NB4 (cell line): Measurements from ENCODE around the gene DDHD1.

Experiments
- DNase-seq: peaks from one replicate; pipeline ENCODE4 v3.0.0; 2010; ENCODE audit warnings: low read depth
- H3K4me3 ChIP-seq: one replicate; pipeline ENCODE4 v1.5.1; 2011; ENCODE audit warnings: mild to moderate bottlenecking, low read depth, low read length, moderate library complexity
- MYC ChIP-seq: IDR thresholded peaks from 2 replicates; pipeline ENCODE4 v1.6.1; 2011; ENCODE audit warnings: low read depth, low read length
- POLR2A ChIP-seq: IDR thresholded peaks from 2 replicates; pipeline ENCODE4 v1.6.1; 2011; ENCODE audit warnings: mild to moderate bottlenecking; ENCODE audit not compliant: insufficient read length; ENCODE audit errors: extremely low read depth
- TF ChIP-seq, protein P1 (sequence below): IDR thresholded peaks from 2 replicates; pipeline ENCODE4 v1.6.1; 2011; ENCODE audit warnings: low read depth, low read length
- TF ChIP-seq, protein P2 (sequence below): IDR thresholded peaks from one replicate; pipeline ENCODE4 v1.5.1; 2012; ENCODE audit warnings: low read depth, low read length

The DDHD1 gene

DNA sequence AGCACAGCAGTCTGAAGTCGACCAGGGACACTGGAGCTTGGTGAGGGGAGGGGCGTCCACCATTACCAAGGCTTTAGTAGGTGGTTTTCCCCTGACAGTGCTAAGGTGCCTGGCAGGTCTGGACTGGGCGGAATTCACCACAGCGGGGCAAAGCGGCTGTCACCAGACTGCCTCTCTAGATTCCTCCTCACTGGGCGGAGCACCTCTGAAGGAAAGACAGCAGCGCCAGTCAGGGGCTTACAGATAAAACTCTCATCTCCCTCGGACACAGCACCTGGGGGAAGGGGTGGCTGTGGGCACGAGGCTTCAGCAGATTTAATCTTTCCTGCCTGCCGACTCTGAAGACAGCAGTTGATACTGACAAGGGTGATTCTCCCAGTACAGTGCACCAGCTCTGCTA, 39.1 kb downstream of the DDHD1 start:
- no peak overlapping the region for H3K4me3 ChIP-seq
- DNase-seq = no peak
- TF ChIP-seq, protein P1, sequence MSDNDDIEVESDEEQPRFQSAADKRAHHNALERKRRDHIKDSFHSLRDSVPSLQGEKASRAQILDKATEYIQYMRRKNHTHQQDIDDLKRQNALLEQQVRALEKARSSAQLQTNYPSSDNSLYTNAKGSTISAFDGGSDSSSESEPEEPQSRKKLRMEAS = no peak
- TF ChIP-seq POLR2A (no peak), MYC (no peak)
- TF ChIP-seq, protein P2, sequence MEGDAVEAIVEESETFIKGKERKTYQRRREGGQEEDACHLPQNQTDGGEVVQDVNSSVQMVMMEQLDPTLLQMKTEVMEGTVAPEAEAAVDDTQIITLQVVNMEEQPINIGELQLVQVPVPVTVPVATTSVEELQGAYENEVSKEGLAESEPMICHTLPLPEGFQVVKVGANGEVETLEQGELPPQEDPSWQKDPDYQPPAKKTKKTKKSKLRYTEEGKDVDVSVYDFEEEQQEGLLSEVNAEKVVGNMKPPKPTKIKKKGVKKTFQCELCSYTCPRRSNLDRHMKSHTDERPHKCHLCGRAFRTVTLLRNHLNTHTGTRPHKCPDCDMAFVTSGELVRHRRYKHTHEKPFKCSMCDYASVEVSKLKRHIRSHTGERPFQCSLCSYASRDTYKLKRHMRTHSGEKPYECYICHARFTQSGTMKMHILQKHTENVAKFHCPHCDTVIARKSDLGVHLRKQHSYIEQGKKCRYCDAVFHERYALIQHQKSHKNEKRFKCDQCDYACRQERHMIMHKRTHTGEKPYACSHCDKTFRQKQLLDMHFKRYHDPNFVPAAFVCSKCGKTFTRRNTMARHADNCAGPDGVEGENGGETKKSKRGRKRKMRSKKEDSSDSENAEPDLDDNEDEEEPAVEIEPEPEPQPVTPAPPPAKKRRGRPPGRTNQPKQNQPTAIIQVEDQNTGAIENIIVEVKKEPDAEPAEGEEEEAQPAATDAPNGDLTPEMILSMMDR = no peak

DNA sequence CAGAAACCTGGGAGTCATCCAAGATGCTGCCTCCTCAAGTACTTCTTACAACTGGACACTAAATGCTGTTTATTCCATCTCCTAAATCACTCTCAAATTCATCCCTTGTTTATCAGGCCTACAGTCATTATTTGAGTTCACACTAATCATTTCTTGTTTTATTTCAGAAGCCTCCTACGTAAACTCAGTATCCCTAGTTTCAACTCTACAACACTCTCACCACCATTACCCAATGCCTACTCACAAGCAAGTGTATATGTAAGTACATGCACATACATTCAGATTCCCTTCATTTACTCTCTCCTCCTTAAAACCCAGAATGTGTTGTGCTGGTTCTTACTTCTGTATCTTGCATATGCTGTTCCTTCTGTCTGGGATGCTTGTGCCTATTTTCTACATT, 43.0 kb downstream of the DDHD1 start:
- TF ChIP-seq, protein P2 = no peak
- no peak for TF ChIP-seq MYC
- no peak for TF ChIP-seq POLR2A
- TF ChIP-seq, protein P1 = no peak
- H3K4me3 ChIP-seq = no peak overlapping the region
- DNase-seq = no peak

DNA sequence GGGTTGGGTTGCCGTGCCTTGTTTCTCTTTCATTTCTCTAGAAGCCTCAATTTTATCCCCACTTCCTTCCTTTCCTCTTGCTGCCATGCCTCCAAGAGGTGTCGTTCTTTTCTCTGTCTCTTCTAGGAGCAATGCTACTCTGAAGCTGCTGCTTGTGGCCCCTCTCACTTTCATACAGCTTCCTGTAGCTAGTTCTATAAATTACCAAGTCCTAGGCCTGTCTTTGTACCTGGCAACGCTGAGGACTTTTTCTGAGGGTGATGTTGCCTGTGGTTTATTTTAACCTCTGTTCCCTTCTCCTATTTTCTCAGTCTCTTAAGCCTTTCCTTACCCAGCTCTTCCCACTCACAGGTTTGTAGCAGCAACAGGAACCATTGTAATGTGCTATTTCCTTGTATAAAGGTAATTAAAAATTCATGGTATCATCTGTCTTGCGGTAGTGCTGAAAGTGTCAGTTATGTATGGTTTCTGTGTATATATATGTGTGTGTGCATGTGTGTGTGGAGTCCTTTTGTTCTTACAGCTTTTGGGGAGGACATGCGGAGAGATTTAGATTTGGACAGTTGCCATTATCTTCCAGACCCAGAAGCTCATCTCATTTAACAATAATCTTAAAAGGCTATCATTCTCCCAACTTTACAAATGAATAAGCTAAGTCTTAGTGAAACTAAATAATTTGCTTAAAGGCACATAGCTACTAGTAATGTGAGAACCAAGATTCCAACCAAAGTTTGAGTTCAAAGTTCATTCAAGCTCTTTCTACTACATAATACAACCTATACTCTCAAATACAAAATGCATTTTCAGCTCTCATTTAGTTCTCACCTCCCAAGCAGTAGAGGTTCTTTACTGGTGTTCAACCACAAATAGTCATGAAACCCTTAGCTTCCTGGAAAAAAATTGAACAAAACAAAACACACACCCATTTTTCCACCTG, 43.8 kb downstream of the DDHD1 start:
- peak overlapping the region; percentile 56 for H3K4me3 ChIP-seq
- TF ChIP-seq, protein P1 = no peak
- TF ChIP-seq POLR2A = no peak
- TF ChIP-seq, protein P2 = no peak
- TF ChIP-seq MYC = no peak
- DNase-seq = peak; percentile 68

DNA sequence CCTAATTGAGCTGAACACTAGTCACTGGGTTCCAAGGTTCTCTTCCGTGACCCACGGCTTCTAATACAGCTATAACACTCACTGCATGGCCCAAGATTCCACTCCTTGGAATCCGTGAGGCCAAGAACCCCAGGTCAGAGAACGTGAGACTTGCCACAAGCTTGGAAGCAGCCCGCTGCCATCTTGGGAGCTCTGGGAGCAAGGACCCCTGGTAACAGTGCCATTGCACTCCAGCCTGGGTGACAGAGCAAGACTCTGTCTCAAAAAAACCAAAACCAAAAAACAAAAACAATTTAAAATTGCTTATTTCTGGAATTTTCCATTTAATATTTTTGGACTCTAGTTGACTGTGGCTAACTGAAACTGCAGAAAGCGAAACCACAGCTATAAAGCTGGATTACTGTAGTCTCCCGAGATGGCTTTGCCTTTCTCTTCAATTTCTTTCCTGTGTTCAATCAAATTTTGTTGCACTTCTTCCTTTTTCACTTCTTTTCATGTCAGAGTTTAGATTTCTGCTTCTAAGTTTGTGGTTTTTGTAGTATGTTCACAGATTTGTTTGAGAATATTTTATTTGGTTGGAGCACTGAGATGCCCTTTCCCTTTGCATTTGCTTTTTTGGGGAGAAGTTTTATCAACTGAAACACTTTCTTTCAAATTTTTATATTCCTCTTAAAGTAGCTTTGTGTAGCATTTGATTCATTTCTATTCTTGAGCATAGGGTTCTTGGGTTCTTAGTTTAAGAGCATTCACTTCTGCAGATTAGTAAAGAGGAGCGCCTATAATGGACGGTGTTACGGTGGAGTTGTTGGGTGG, 44.6 kb downstream of the DDHD1 start:
- peak; percentile 9 for DNase-seq
- TF ChIP-seq MYC (no peak), POLR2A (no peak)
- TF ChIP-seq, protein P2 = no peak
- TF ChIP-seq, protein P1 = no peak
- peak overlapping the region; percentile 56 for H3K4me3 ChIP-seq

DNA sequence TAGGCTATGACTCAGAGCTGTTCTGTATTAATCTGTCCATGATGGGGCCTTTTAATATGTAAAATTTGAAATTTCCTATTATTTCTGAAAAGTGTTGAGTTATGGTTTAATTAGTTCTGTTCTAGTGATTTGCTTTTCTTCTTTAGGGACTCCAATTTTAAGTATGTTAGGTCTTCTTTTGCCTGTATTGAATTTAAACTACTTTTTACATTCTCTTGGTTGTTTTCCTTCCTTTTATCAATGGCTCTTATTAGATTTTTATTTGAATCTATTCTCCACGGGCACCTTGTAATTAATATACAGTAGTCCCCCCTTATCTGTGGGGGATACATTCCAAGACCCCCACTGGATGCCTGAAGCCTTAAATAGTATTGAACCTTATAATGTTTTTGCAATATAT, 46.4 kb downstream of the DDHD1 start:
- no peak overlapping the region for H3K4me3 ChIP-seq
- TF ChIP-seq, protein P1 = no peak
- TF ChIP-seq MYC (no peak), POLR2A (no peak)
- TF ChIP-seq, protein P2 = no peak
- no peak for DNase-seq
